Measurements from ENCODE around the gene USF2. TPM values are rescaled to one million over a fixed set of nuclear protein-coding genes. Genes with fewer than 3 reads are reported as not detected.
"Not testable (repeated sequence)": the region's sequence is repeated elsewhere in the genome, so short reads cannot be mapped to it uniquely, and the experiment has no call there.

The USF2 gene, protein sequence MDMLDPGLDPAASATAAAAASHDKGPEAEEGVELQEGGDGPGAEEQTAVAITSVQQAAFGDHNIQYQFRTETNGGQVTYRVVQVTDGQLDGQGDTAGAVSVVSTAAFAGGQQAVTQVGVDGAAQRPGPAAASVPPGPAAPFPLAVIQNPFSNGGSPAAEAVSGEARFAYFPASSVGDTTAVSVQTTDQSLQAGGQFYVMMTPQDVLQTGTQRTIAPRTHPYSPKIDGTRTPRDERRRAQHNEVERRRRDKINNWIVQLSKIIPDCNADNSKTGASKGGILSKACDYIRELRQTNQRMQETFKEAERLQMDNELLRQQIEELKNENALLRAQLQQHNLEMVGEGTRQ
- 233 and 236 TPM in 2 replicates for total RNA-seq

DNA sequence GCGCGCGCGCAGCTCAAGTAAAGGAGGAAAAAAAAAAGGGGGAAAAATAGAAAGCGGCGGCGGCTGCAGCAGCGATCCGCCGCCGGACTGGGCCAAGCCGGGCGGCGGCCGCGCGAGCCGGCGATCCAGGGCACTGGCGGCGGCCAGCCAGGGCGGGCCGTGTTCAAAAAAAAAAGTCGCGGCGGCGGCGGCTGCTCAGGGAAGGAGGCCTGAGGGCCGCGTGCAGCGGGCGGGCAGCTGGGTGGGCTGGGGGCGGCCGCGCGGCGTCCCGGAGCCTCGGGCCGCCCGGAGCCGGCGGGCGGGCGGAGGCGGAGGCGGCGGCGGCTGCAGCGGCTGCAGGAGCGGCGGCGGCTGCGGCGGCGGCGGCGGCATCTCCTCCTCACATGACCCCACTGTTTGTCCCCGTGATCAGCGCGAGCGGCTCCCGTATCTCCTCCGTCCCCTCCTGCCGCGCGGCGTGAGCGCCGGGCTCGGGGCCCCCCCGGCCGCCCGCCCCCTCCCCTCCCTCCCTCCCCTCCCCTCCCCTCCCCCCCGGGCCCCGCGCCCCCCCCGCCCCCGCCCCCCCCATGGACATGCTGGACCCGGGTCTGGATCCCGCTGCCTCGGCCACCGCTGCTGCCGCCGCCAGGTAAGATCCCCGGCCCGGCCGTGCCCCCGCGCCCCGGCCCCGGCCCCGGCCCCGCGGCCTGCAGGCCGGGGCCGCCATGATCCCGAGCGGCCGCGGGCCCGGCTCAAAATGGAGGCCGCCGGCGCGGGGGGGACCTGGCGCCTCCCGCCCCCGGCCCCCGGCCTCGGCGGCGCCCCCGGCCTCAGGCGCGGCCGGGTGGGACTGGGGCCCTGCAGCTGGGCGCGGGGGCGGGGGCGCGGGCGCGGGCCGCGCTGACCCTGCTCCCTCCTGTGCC lies at the start of gene USF2:
USF2 (plus strand) TSS at position 427 of the 902 bp plus-strand sequence; CDS start at position 567, 140 bp downstream.
- Mint-ChIP-seq H3K27me3 (no peaks in the 10 kb centered on the region), H3K9me3 (no peaks in the 10 kb centered on the region), H3K4me1 (peaks cover 66% of the 10 kb centered on the region), H3K36me3 (ENCODE audit: low read depth) (peaks cover 52% of the 10 kb centered on the region), H3K4me3 (peak within 1 kb of the TSS; percentile 94), H3K27ac (peak within 1 kb of the TSS; percentile 94)
- intact Hi-C loops (cut with micrococcal nuclease) = loop anchor here (1.0 to 5.0 kb wide), 9 partner anchors 20 to 227 kb away; partner anchors contain the start of genes FFAR1 and FXYD7
- CTCF ChIA-PET = interaction anchor here (1.0 to 3.0 kb wide), 7 partner anchors 27 to 226 kb away, joined by 3 to 9 read pairs (median 5); partner anchors contain the start of gene FFAR1
- TF ChIP-seq, protein P1, sequence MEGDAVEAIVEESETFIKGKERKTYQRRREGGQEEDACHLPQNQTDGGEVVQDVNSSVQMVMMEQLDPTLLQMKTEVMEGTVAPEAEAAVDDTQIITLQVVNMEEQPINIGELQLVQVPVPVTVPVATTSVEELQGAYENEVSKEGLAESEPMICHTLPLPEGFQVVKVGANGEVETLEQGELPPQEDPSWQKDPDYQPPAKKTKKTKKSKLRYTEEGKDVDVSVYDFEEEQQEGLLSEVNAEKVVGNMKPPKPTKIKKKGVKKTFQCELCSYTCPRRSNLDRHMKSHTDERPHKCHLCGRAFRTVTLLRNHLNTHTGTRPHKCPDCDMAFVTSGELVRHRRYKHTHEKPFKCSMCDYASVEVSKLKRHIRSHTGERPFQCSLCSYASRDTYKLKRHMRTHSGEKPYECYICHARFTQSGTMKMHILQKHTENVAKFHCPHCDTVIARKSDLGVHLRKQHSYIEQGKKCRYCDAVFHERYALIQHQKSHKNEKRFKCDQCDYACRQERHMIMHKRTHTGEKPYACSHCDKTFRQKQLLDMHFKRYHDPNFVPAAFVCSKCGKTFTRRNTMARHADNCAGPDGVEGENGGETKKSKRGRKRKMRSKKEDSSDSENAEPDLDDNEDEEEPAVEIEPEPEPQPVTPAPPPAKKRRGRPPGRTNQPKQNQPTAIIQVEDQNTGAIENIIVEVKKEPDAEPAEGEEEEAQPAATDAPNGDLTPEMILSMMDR (IDR thresholded peaks at IDR 0.05) = no peak
- DNase-seq (peak; percentile 66), ATAC-seq (ENCODE audit: low read depth) (peak; percentile 16)
- POLR2A ChIA-PET = interaction anchor here (0.6 to 4.7 kb wide), 23 partner anchors 10 to 379 kb away, joined by 3 to 61 read pairs (median 4); partner anchors contain the start of genes CD22, FFAR1, FXYD3 and FXYD5

GRCh38 chr19:35219008-35219407 lies 49.8 kb upstream of the USF2 start:
- CTCF ChIA-PET = interaction anchor here (1.2 kb wide), 1 partner anchor 249 kb away, joined by 3 read pairs; no protein-coding TSS in a partner anchor
- peaks cover 43% of the 10 kb centered on the region for H3K4me1 Mint-ChIP-seq
- ATAC-seq (ENCODE audit: low read depth) = no peak

DNA sequence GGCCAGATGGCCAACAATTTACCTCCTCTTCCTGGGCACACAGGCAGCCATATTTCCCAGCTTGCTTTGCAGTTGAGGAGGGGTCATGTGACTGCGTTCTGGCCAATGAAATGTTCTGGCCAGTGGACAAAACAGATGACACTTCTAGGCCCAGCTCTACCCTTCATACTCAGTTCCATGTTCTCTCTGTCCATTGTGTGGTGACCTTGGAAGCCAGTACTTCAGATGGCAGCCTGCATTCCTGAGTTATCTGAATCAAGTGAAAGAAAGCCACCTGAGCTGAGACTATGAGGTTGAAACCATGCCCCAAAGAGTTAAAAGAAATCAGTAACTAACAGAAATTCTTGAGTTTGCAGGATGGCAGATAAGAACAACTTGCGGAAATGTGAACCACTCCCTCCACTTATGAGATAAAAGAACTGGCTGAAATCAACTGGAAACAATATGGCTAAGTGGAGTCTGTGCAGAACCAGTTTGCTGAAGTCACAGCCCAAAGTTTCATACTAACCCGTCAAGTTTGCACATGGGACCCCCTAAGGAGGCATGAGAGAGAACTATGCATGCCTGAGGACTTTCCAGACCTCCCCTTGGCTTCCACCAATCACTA lies 48.3 kb upstream of the USF2 start:
- Mint-ChIP-seq H3K9me3 (no peaks in the 10 kb centered on the region), H3K4me3 (no peak overlapping the region)
- CTCF ChIA-PET = no interaction called here

More at GRCh38 chr19:35219008-35219407, 49.8 kb upstream of the USF2 start:
- no peak overlapping the region for H3K27ac Mint-ChIP-seq
- H3K27me3 Mint-ChIP-seq = no peaks in the 10 kb centered on the region
- H3K36me3 Mint-ChIP-seq (ENCODE audit: low read depth) = no peaks in the 10 kb centered on the region
- H3K4me3 Mint-ChIP-seq = no peak overlapping the region
- TF ChIP-seq, protein P1 (IDR thresholded peaks at IDR 0.05) = no peak
- no peak for DNase-seq
- intact Hi-C loops (cut with micrococcal nuclease) = no loop called here
- H3K9me3 Mint-ChIP-seq = no peaks in the 10 kb centered on the region
- POLR2A ChIA-PET = interaction anchor here (0.5 to 0.8 kb wide), 3 partner anchors 13 to 17 kb away, joined by 3 to 8 read pairs (median 3); no protein-coding TSS in a partner anchor

GRCh38 chr19:35220973-35221590 lies 47.7 kb upstream of the USF2 start:
- H3K4me3 Mint-ChIP-seq; H3K27ac Mint-ChIP-seq; DNase-seq; H3K27me3 Mint-ChIP-seq; POLR2A ChIA-PET; H3K36me3 Mint-ChIP-seq (ENCODE audit: low read depth); CTCF ChIA-PET; intact Hi-C loops (cut with micrococcal nuclease); ATAC-seq (ENCODE audit: low read depth); H3K9me3 Mint-ChIP-seq: not testable (repeated sequence)
- peaks cover 38% of the 10 kb centered on the region for H3K4me1 Mint-ChIP-seq

More for the DNA sequence above, 48.3 kb upstream of the USF2 start:
- TF ChIP-seq, protein P1 (IDR thresholded peaks at IDR 0.05) = no peak
- H3K27me3 Mint-ChIP-seq = no peaks in the 10 kb centered on the region
- DNase-seq (no peak), ATAC-seq (ENCODE audit: low read depth) (no peak)
- no peak overlapping the region for H3K27ac Mint-ChIP-seq
- intact Hi-C loops (cut with micrococcal nuclease) = no loop called here
- POLR2A ChIA-PET = no interaction called here
- H3K4me1 Mint-ChIP-seq = peaks cover 39% of the 10 kb centered on the region
- no peaks in the 10 kb centered on the region for H3K36me3 Mint-ChIP-seq (ENCODE audit: low read depth)

All from activated B cell treated with CpG ODN at 0.5 μM for 24 hours (primary cell).